ENCODE results near the gene TNS1. TPM values are rescaled to one million over a fixed set of nuclear protein-coding genes. Genes with fewer than 3 reads are reported as not detected.

Gene TNS1
- total and polyA plus RNA-seq, 2 donors (not counting 1 experiment from before 2014, with no cell fraction given), result 0.10 to 0.86 TPM

- WGBS (ENCODE audit: insufficient coverage), result 68% methylated on average over 40 of the region's 45 CpGs
- Histone ChIP-seq H2AFZ (ENCODE audit: insufficient read depth, low read depth, low read length, poor library complexity, severe bottlenecking) (peak overlapping the region; percentile 68), H3K4me2 (replicated peaks; ENCODE audit: low read depth, low read length, poor library complexity, severe bottlenecking) (peak overlapping the region; percentile 79), H3K4me1 (ENCODE audit: control insufficient read depth in 2 of 2, insufficient read depth in 2 of 2, low read length in 2 of 2) (peaks cover 6 to 16% of the 10 kb centered on the region in 2 donors), H3K27ac (ENCODE audit: low read length in 2 of 2) (no peak overlapping the region), H3K27me3 (replicated peaks in 1 of 4; ENCODE audit: control extremely low read depth in 1 of 4, control insufficient read depth in 3 of 4, insufficient read depth in 4 of 4, low read length in 3 of 4) (peaks cover 0 to 7% (median 2%) of the 10 kb centered on the region in 4 experiments), H3K4me3 (ENCODE audit: control extremely low read depth in 1 of 5, extremely low read depth in 1 of 5, insufficient read depth in 1 of 5, low read depth in 2 of 5, low read length in 4 of 5) (peak overlapping the region in 3 of 5 experiments; percentile 22 to 50 (median 46)), H3K79me2 (ENCODE audit: control insufficient read depth, insufficient read depth, low read length) (no peaks in the 10 kb centered on the region), H3K36me3 (replicated peaks in 1 of 2; ENCODE audit: control extremely low read depth in 1 of 2, control insufficient read depth in 1 of 2, extremely low read depth in 1 of 2, insufficient read depth in 2 of 2, low read length in 1 of 2) (no peaks in the 10 kb centered on the region), H3K9me3 (ENCODE audit: control extremely low read depth in 1 of 3, control insufficient read depth in 2 of 3, insufficient read depth in 1 of 3, low read length in 2 of 3) (no peaks in the 10 kb centered on the region), H4K20me1 (ENCODE audit: control insufficient read depth, insufficient read depth, low read length, poor library complexity, severe bottlenecking) (no peaks in the 10 kb centered on the region), H3K9ac (ENCODE audit: low read length) (peak overlapping the region; percentile 55)
- Mint-ChIP-seq H3K9me3 (ENCODE audit: insufficient read depth) (no peaks in the 10 kb centered on the region), H3K4me1 (peaks cover 9% of the 10 kb centered on the region), H3K27ac (peak overlapping the region; percentile 22), H3K27me3 (peaks cover 14% of the 10 kb centered on the region), H3K4me3 (peak overlapping the region; percentile 81)
- DNase-seq (no peak), ATAC-seq (ENCODE audit: low read depth) (no peak)
- POLR2A ChIA-PET, result no interaction called here
- intact Hi-C loops (cut with micrococcal nuclease), result no loop called here
- CTCF ChIA-PET, result interaction anchor here (0.8 to 8.6 kb wide), 2 partner anchors 8 to 246 kb away, joined by 4 to 74 read pairs; no protein-coding TSS in a partner anchor
- TF ChIP-seq, protein P1, sequence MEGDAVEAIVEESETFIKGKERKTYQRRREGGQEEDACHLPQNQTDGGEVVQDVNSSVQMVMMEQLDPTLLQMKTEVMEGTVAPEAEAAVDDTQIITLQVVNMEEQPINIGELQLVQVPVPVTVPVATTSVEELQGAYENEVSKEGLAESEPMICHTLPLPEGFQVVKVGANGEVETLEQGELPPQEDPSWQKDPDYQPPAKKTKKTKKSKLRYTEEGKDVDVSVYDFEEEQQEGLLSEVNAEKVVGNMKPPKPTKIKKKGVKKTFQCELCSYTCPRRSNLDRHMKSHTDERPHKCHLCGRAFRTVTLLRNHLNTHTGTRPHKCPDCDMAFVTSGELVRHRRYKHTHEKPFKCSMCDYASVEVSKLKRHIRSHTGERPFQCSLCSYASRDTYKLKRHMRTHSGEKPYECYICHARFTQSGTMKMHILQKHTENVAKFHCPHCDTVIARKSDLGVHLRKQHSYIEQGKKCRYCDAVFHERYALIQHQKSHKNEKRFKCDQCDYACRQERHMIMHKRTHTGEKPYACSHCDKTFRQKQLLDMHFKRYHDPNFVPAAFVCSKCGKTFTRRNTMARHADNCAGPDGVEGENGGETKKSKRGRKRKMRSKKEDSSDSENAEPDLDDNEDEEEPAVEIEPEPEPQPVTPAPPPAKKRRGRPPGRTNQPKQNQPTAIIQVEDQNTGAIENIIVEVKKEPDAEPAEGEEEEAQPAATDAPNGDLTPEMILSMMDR (IDR thresholded peaks at IDR 0.05), result no peak
- no peak for TF ChIP-seq EZH2 (IDR thresholded peaks at IDR 0.05; ENCODE audit: borderline replicate concordance, insufficient read depth, low read depth, low read length, poor library complexity, severe bottlenecking)
Observed at GRCh38 chr2:218033590-218034496, 31.0 kb upstream of the TNS1 start.

GRCh38 chr2:218033208-218033589, 30.4 kb upstream of the TNS1 start:
- POLR2A ChIA-PET, result no interaction called here
- no peaks in the 10 kb centered on the region for H3K36me3 ChIP-seq (replicated peaks in 1 of 2; ENCODE audit: control extremely low read depth in 1 of 2, control insufficient read depth in 1 of 2, extremely low read depth in 1 of 2, insufficient read depth in 2 of 2, low read length in 1 of 2)
- H3K27ac ChIP-seq (ENCODE audit: low read length in 2 of 2), result no peak overlapping the region
- Mint-ChIP-seq H3K27ac (no peak overlapping the region), H3K9me3 (ENCODE audit: insufficient read depth) (no peaks in the 10 kb centered on the region), H3K27me3 (peaks cover 8% of the 10 kb centered on the region), H3K4me1 (peaks cover 9% of the 10 kb centered on the region), H3K4me3 (no peak overlapping the region)
- no peak overlapping the region for H2AFZ ChIP-seq (ENCODE audit: insufficient read depth, low read depth, low read length, poor library complexity, severe bottlenecking)
- no peak overlapping the region for H3K9ac ChIP-seq (ENCODE audit: low read length)
- DNase-seq (no peak), ATAC-seq (ENCODE audit: low read depth) (no peak)
- H3K79me2 ChIP-seq (ENCODE audit: control insufficient read depth, insufficient read depth, low read length), result no peaks in the 10 kb centered on the region
- H3K4me2 ChIP-seq (replicated peaks; ENCODE audit: low read depth, low read length, poor library complexity, severe bottlenecking), result no peak overlapping the region
- no peaks in the 10 kb centered on the region for H3K9me3 ChIP-seq (ENCODE audit: control extremely low read depth in 1 of 3, control insufficient read depth in 2 of 3, insufficient read depth in 1 of 3, low read length in 2 of 3)
- CTCF ChIA-PET, result interaction anchor here (0.8 to 1.5 kb wide), 3 partner anchors 9 to 246 kb away, joined by 3 to 4 read pairs (median 4); no protein-coding TSS in a partner anchor
- H3K27me3 ChIP-seq (replicated peaks in 1 of 4; ENCODE audit: control extremely low read depth in 1 of 4, control insufficient read depth in 3 of 4, insufficient read depth in 4 of 4, low read length in 3 of 4), result peaks cover 0 to 7% (median 2%) of the 10 kb centered on the region in 4 experiments
- WGBS (ENCODE audit: insufficient coverage), result 89% methylated on average over 1 of the region's 1 CpG
- intact Hi-C loops (cut with micrococcal nuclease), result no loop called here
- H3K4me3 ChIP-seq (ENCODE audit: control extremely low read depth in 1 of 5, extremely low read depth in 1 of 5, insufficient read depth in 1 of 5, low read depth in 2 of 5, low read length in 4 of 5), result no peak overlapping the region
- peaks cover 6 to 16% of the 10 kb centered on the region in 2 donors for H3K4me1 ChIP-seq (ENCODE audit: control insufficient read depth in 2 of 2, insufficient read depth in 2 of 2, low read length in 2 of 2)
- H4K20me1 ChIP-seq (ENCODE audit: control insufficient read depth, insufficient read depth, low read length, poor library complexity, severe bottlenecking), result no peaks in the 10 kb centered on the region
- no peak for TF ChIP-seq EZH2 (IDR thresholded peaks at IDR 0.05; ENCODE audit: borderline replicate concordance, insufficient read depth, low read depth, low read length, poor library complexity, severe bottlenecking)
- TF ChIP-seq, protein P1 (IDR thresholded peaks at IDR 0.05), result no peak

All from B cell (primary cell).